Astrocyte of the hippocampus (primary cell): ENCODE measurements around the gene MIEN1.
"Not testable (repeated sequence)": the region's sequence is repeated elsewhere in the genome, so short reads cannot be mapped to it uniquely, and the experiment has no call there.

Experiments used
- DNase-seq: peaks from one replicate; pipeline ENCODE4 v3.0.0; 2011; ENCODE audit warnings: low read depth, low spot score

MIEN1 gene

DNA sequence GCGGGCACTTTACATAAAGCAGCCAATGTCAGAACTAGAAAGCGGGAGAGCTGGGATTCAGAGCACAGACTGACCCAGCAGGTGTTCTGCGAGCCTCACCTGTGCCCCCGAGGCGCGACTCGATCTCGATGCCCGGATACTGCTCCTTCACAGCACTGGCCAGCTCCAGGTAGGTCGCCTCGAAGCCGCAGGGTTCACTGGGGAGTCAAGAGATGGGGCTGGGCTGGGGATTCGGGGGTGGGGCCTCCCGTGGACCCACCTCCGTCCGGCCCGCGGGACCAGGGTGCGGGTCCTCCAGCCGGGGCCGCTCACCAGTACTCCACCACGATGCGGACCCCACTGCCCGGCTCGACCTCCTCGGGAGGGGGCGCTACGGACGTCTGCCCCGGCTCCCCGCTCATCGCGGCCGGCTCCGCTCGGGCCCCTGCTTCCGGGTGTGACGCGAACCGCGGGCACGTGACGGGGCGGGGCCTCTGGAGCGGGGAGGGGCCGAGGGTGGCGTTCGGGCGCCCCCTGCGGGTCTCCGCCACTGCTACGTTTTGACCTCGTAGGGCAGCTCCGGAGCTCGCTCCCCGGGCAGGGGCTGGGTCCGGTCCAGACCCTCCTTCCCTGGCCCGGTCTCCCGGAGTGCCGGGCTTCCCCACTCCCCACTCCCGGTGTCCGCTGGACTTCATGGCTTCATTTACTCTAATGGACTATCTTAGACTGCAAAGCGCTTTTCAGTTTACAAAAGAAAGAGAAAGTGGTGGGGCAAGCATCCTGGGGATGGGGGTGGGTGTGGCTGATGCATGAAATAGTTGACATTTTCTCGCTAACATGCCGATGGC is at the start of gene MIEN1:
TSS of gene MIEN1 (minus strand) at position 438 of the 827 bp plus-strand sequence. CDS start at position 401, 37 bp downstream.
- peak; percentile 95 for DNase-seq

DNA sequence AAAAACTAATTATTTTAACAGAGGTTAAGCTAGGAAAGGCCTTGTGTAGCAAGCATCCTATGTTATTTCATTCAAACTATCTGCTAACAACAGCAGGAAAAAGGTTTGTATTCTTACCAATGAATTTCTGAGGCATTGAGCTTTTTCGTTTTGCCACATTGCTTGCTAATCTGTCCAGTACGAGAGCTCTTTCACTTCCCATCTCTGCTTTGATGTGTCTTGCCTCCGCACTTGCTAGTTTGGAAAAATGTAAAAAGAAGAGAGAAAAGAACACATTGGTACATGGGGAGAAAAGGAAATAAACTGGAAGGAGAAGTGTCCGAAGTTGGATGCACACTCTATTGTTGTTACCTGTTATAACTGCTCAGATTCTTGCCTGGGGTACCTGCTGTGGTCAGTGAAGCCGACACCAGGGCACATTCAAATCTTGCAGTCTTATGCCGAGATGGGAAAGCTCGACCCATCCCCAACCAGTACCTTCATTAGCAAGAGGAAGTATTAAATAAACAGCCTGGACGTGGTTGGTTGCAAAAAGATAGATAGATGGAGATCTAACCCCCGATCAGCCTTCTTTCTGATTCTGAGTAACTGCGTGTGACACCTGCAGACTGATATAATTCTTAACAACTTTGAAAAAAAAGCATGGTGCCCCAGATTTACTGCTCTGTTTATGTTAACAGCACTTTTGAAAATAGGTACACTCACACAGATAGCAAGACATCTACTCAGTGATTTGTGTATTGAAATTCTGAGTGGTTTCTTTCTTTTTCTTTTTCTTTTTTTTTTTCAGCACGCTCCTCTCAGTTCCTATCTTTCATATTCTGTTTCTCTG is 47.4 kb upstream of the MIEN1 start:
- no peak for DNase-seq

GRCh38 chr17:39776252-39776651 is 45.9 kb upstream of the MIEN1 start:
- DNase-seq = no peak

DNA sequence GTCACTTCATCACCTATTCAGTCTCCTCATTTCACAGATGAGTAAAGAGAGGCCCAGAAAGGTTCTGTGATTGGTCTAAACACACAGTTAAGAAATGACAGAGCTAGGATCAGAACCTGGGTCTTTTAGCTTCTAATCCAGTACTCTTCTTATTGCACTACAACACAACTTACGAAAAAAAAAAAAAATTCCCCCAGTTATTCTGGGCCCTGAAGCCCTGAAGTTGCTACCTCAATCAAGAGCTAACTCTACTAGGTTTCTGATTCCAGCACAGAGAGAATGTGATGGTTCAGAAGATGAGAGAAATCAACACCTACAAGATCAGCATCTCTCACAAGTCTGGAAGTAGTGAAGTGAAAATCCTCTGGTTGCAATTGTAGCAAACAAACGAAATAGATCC is 44.7 kb upstream of the MIEN1 start:
- DNase-seq = no peak

DNA sequence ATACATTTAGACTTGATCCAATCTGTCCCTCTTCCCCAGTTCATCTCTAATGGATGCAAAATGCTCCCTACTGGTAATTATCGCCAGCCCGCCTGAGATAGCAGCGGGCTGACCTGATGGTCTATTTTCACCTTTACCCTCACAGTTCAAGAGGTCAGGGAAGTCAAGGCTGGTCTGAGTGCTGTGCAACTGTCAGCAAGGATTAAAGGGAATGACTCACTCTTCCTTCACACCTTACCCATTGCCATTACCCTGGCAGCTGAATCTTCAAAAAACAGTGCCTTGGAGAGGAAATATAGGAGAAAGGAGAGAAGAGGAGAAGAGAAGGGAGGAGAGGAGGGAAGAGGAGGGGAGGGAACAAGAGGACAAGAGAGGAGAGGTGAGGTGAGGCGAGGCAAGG is 43.7 kb upstream of the MIEN1 start:
- DNase-seq = no peak

DNA sequence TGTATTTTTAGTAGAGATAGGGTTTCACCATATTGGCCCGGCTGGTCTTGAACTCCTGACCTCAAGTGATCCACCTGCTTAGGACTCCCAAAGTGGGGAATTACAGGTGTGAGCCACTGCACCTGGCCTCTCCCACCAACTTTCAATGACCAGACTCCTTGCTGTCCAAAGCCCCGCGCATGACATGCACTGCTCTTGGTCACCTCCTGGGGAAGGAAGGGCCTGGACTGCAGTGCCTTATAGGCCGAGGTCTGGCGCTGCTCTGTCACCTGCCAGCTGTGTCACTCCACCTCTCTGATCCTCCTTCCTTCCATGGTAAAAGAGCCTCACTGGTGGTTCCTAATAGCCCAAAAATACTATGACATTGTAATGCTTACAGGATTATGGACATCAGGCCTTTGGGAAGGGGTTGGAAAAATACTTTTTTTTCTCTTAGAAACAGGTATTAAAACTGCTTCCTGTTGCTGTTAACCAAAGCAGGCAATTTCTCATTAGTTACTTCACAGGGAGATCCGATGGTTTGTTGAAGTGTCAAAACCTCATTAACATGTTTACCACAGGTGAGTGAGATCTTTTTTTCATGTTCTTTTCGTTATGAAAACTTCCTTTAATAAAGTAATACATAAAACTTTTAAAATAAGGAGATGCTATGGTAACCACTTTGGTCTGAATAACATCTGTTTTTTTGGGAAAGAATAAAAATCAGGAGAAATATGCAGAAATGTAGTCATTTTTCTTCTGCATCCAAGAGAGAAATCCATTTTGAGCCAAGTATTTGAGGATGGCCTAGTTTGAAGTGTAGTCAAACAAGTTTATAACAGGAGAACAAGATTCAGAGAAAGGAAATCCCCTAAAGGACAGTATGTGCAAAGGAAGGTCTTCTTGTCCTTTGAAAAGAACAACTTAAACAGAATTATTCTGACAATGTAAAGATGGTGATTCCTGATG is 42.9 kb upstream of the MIEN1 start:
- no peak for DNase-seq

- DNase-seq = no peak
Observed at GRCh38 chr17:39772415-39772814, 42.1 kb upstream of the MIEN1 start.

DNA sequence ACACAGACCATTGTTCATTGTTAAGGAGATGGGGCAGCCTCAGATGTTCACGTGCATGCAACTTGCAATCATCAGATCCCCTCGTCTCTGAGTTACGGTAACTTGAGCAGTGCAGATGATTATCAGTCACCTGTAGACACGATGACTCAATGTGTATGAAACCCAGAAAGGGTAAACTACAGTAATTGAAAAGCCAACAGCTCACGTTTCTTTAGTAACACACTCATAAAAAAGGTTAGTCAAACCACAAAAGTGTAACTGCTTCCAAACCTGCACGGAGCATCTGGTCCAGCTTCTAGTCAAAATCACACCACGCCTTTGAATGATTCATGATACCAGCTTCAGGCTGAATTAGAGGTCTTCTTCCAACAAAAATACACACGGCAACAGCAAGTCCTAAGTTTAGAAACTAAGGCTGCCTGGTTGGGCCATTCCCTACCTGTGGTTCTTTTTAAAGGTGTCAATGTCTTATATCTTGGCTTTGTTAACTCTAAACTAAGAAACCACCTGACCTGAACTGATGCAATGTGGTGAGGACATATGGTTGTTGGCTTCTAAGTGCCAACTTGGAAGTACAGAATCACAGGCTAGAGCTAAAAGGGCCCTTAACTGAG is 39.7 kb upstream of the MIEN1 start:
- DNase-seq = peak; percentile 28

DNA sequence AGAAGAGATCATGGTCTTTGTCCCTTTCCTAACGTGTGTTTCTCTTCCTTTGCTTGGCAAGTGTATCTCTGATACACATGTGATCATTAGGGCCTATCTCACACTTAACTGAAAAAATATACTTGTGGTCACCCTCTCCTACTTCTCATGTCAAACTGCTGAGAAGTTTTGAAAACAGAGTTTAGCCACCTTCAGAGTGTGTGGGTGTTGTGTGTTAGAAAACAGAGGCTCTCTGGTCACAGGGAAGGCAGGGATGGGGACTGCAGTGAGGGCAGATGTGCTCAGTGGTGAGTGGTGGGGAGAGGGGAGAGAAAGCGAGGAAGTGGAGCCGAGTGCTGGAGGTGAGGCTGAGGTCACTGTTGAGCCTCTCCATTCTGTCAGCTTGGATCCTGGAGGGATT is 36.8 kb upstream of the MIEN1 start:
- no peak for DNase-seq

DNA sequence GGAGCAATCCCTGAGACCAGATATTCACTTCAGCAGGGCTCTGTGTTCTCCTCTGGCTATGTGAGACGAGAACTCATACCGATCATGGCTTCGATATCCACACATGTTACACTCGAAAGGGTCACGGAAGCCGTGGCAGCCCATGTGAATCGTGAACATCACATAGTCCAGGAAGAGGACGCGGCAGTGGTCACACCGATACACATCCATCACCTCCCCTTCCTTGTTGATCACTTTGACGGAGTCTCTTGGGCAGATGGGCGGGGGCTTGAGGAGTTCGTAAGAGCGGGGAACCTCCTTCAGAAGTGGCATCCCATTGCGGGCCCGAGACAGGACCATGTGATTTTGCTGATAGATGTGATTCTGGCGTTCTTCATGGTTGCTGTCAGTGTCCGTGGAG is 35.4 kb upstream of the MIEN1 start:
- no peak for DNase-seq

- no peak for DNase-seq
Observed at GRCh38 chr17:39765175-39765574, 34.8 kb upstream of the MIEN1 start.

DNA sequence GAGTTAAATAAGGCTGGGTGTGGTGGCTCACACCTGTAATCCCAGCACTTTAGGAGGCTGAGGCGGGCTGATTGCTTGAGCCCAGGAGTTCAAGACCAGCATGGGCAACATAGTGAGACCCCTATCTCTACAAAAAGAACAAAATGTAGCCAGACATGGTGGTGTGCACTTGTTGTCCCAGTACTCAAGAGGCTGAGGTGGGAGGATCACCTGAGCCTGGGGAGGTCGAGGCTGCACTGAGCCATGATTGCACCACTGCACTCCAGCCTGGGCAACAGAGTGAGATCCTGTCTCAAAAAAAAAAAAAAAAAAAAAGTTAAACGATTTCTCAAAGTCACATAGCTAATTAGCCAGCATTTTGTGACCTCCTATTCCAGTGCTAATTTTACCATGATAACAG is 33.8 kb upstream of the MIEN1 start:
- not testable (repeated sequence) for DNase-seq

DNA sequence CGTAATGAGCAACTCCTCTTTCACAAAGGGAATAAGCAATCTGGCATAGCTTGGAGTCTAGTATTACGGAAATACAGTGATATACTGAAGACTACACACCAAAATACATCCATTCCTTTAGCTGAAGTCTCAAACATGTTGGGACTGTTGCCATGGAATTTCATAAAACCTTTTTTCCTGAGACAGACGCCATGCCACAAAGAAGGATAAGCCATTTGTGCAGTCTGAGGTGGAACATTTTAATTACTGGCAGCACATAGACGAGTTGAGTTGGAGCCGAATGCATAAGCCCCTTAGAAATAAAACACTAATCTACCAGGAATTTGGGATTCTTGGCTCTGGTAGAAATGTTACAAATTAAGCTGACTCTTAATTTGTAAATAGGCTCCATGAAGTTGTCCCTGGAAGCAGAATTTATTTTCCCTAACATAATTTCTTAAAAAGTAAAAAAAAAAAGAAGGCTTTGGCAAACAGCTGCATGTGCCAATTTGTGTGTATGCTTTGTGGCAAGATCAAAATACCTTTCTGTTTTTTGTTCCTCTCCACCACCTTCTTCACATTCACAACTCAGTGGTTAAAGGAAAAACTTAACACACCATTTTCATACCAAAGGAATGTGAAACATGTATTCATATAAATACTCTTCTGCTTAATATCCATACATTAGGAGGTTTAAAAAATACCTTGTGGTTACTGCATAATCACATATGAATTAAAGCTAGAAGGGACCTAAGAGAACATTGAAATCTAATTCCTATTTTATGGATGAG is 32.9 kb upstream of the MIEN1 start:
- peak; percentile 91 for DNase-seq

GRCh38 chr17:39761861-39762496 is 31.6 kb upstream of the MIEN1 start:
- no peak for DNase-seq

DNA sequence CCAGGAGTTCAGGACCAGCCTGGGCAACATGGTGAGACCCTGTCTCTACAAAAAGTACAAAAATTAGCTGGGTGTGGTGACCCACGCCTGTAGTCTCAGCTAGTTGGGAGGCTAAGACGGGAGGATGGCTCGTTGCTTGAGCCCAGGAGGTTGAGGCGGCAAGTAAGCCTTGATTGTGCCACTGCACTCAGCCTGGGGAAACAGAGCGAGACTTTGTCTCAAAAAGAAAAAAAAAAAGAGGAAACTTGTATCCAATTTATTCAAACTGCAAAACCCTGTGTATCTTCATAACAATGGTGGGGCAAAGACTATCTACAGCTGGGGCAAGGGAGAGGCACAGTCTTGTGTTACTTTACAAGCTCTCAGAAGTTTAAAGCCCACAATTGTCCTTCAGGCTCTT is 28.9 kb upstream of the MIEN1 start:
- DNase-seq = no peak

GRCh38 chr17:39757931-39758873 is 27.9 kb upstream of the MIEN1 start:
- DNase-seq = peak; percentile 94

- DNase-seq = no peak
Observed at GRCh38 chr17:39757176-39757662, 26.9 kb upstream of the MIEN1 start.

DNA sequence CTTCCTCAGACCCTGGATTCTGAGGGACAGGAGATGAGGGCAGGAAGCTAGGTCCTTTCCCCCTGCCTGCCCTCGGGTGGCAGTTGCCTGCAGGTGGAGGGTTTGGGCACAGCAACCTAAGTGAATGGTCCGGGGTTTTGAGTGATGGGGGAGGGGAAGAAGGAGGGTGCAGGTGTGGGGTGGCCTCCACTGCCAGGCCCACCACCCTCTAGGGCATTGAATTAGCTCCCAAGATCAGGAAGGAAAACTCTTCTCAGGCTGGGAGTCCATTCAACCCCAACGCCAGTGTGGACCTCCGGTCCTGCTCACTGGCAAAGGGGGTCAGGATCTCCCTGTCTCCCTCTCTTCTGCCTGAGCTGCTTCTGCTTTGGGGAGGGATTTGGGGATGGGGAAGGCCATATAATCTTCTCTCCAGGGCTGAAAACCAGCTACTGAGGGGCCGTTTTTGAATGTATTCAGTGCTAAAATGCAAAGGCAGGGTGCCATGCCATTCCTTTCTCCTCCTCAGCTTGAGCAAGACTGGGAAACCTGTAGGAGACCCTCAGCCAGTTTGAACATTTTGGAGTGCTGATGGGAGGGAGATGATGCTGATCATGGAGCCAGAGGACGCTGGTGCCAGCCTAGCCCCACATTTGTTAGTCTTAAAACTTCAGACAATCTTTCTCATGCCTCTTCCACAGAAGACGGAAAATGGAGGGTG is 26.2 kb upstream of the MIEN1 start:
- no peak for DNase-seq
